Measurements from ENCODE around the gene KIF16B. TPM values are rescaled to one million over a fixed set of nuclear protein-coding genes. Genes with fewer than 3 reads are reported as not detected.

Gene KIF16B
- total and polyA plus RNA-seq, 10 of the 15 experiments (the other 5 are each of a cell fraction or from before 2014, with no cell fraction given) = 0.21 to 5.2 (median 3.0) TPM

DNA sequence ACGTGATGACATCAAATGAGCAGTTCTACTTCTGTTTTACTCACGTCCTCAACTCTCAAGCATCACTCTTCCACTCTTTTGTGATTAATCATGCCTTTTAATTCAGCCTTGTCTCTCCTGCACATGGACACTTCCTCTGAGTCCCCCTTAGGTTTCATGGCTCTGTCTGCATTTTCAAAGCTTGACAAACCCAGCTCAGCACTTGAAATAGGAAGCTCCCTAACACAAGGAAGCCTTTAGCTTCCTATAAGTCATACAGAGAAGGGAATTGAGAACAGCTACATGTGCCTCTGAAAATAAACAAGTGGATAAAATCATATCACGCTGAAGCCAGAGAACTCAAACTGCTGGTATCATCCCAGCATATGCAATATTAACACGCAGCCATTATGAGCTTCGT is 21.2 kb downstream of the KIF16B start:
- no peak overlapping the region for H2AFZ ChIP-seq (ENCODE audit: control insufficient read depth, low read depth, low read length)
- RAD21 ChIA-PET (ENCODE audit: unreplicated experiment) = no interaction called here
- DNase-seq (ENCODE audit: low read depth, low spot score) (no peak), FAIRE-seq (peak; percentile 18), ATAC-seq (no peak)
- POLR2A ChIA-PET = no interaction called here
- no peak overlapping the region for H3K9ac ChIP-seq (ENCODE audit: control insufficient read depth, insufficient read depth, low read length)
- H3K9me3 ChIP-seq (replicated peaks; ENCODE audit: control insufficient read depth, insufficient read depth, low read length) = no peaks in the 10 kb centered on the region; the same call in 2 of the 3 replicates
- SMC1A ChIA-PET (ENCODE audit: uncharacterized antibody, unreplicated experiment) = no interaction called here
- 50% methylated on average over 5 of the region's 5 CpGs for WGBS (ENCODE audit: insufficient coverage, insufficient replicate concordance, low lambda C conversion rate, missing lambda C conversion rate)
- no peak overlapping the region for H3K4me2 ChIP-seq (ENCODE audit: control insufficient read depth, insufficient read depth)
- intact Hi-C loops (cut with micrococcal nuclease; ENCODE audit: unreplicated experiment) (no loop called here), in situ Hi-C loops (cut with MboI) (no loop called here)
- H4K20me1 ChIP-seq (ENCODE audit: control insufficient read depth, insufficient read depth) = no peaks in the 10 kb centered on the region
- no peaks in the 10 kb centered on the region for H3K79me2 ChIP-seq (ENCODE audit: control insufficient read depth, insufficient read depth, low read length)
- no peaks in the 10 kb centered on the region for H3K4me1 ChIP-seq (ENCODE audit: control insufficient read depth, insufficient read depth, low read length)
- H3K36me3 ChIP-seq (ENCODE audit: control insufficient read depth in 2 of 2, insufficient read depth in 2 of 2, low read length in 1 of 2) = no peaks in the 10 kb centered on the region
- H3K27ac ChIP-seq (ENCODE audit: control insufficient read depth, insufficient read depth) = no peak overlapping the region
- no peak overlapping the region for H3K4me3 ChIP-seq
- CTCF ChIA-PET = no interaction called here
- H3K27me3 ChIP-seq (replicated peaks in 1 of 2; ENCODE audit: control insufficient read depth in 2 of 2, insufficient read depth in 2 of 2, low read length in 1 of 2) = no peaks in the 10 kb centered on the region
- BruUV-seq (replicated peaks) = no TSS peak
- no peak for TF ChIP-seq RAD51 (IDR thresholded peaks at IDR 0.05)
- no peak for TF ChIP-seq KDM1A (IDR thresholded peaks at IDR 0.05; ENCODE audit: borderline replicate concordance)
- TF ChIP-seq, protein P1, sequence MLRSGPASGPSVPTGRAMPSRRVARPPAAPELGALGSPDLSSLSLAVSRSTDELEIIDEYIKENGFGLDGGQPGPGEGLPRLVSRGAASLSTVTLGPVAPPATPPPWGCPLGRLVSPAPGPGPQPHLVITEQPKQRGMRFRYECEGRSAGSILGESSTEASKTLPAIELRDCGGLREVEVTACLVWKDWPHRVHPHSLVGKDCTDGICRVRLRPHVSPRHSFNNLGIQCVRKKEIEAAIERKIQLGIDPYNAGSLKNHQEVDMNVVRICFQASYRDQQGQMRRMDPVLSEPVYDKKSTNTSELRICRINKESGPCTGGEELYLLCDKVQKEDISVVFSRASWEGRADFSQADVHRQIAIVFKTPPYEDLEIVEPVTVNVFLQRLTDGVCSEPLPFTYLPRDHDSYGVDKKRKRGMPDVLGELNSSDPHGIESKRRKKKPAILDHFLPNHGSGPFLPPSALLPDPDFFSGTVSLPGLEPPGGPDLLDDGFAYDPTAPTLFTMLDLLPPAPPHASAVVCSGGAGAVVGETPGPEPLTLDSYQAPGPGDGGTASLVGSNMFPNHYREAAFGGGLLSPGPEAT (IDR thresholded peaks at IDR 0.05; ENCODE audit: low read depth) = no peak
- no peak for TF ChIP-seq ZZZ3 (IDR thresholded peaks at IDR 0.05; ENCODE audit: control insufficient read depth, insufficient read length, low read depth)
- no peak for TF ChIP-seq FOXM1 (IDR thresholded peaks at IDR 0.05; ENCODE audit: low read depth, low read length)
- TF ChIP-seq, protein P2, sequence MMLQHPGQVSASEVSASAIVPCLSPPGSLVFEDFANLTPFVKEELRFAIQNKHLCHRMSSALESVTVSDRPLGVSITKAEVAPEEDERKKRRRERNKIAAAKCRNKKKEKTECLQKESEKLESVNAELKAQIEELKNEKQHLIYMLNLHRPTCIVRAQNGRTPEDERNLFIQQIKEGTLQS (IDR thresholded peaks at IDR 0.05; ENCODE audit: borderline replicate concordance, extremely low read depth, low read depth, low read length) = no peak
- TF ChIP-seq LARP7 (IDR thresholded peaks at IDR 0.05) = no peak
- TF ChIP-seq WRNIP1 (IDR thresholded peaks at IDR 0.05; ENCODE audit: borderline replicate concordance, low read depth, low read length) = no peak
- no peak for TF ChIP-seq POLR2AphosphoS5 (IDR thresholded peaks at IDR 0.05; ENCODE audit: low read length)
- TF ChIP-seq, protein P3, sequence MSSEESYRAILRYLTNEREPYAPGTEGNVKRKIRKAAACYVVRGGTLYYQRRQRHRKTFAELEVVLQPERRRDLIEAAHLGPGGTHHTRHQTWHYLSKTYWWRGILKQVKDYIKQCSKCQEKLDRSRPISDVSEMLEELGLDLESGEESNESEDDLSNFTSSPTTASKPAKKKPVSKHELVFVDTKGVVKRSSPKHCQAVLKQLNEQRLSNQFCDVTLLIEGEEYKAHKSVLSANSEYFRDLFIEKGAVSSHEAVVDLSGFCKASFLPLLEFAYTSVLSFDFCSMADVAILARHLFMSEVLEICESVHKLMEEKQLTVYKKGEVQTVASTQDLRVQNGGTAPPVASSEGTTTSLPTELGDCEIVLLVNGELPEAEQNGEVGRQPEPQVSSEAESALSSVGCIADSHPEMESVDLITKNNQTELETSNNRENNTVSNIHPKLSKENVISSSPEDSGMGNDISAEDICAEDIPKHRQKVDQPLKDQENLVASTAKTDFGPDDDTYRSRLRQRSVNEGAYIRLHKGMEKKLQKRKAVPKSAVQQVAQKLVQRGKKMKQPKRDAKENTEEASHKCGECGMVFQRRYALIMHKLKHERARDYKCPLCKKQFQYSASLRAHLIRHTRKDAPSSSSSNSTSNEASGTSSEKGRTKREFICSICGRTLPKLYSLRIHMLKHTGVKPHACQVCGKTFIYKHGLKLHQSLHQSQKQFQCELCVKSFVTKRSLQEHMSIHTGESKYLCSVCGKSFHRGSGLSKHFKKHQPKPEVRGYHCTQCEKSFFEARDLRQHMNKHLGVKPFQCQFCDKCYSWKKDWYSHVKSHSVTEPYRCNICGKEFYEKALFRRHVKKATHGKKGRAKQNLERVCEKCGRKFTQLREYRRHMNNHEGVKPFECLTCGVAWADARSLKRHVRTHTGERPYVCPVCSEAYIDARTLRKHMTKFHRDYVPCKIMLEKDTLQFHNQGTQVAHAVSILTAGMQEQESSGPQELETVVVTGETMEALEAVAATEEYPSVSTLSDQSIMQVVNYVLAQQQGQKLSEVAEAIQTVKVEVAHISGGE (CRISPR knock-in tag; IDR thresholded peaks at IDR 0.05) = no peak
- no peak for TF ChIP-seq GATAD2B (conservative IDR thresholded peaks at IDR 0.05; ENCODE audit: low read depth)
- no peak for TF ChIP-seq CREB1 (IDR thresholded peaks at IDR 0.05; ENCODE audit: low read depth)
- no peak for TF ChIP-seq SUZ12 (IDR thresholded peaks at IDR 0.05; ENCODE audit: unreplicated experiment)
- TF ChIP-seq, protein P4, sequence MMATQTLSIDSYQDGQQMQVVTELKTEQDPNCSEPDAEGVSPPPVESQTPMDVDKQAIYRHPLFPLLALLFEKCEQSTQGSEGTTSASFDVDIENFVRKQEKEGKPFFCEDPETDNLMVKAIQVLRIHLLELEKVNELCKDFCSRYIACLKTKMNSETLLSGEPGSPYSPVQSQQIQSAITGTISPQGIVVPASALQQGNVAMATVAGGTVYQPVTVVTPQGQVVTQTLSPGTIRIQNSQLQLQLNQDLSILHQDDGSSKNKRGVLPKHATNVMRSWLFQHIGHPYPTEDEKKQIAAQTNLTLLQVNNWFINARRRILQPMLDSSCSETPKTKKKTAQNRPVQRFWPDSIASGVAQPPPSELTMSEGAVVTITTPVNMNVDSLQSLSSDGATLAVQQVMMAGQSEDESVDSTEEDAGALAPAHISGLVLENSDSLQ (IDR thresholded peaks at IDR 0.05) = no peak
- TF ChIP-seq TAF1 (IDR thresholded peaks at IDR 0.05; ENCODE audit: borderline replicate concordance, low read depth, low read length) = no peak

All from GM12878 (cell line).